NCI-H128 (cell line): ENCODE results near the gene EME2.
"Not testable (repeated sequence)": the region's sequence is repeated elsewhere in the genome, so short reads cannot be mapped to it uniquely, and the experiment has no call there.

Source experiments
- DNase-seq: peaks from one replicate; lab custom pipeline; 2025; ENCODE audit not compliant: unreplicated experiment; lab: John Stamatoyannopoulos, UW

The EME2 gene

GRCh38 chr16:1790611-1791255 is 18.1 kb downstream of the EME2 start:
- no peak for DNase-seq

GRCh38 chr16:1791256-1791942 is 18.8 kb downstream of the EME2 start:
- DNase-seq: no peak

- no peak for DNase-seq
These were observed 19.6 kb downstream of the EME2 start for GRCh38 chr16:1791943-1792812.

GRCh38 chr16:1792836-1793577 is 20.4 kb downstream of the EME2 start:
- DNase-seq: no peak

GRCh38 chr16:1793578-1794220 is 21.1 kb downstream of the EME2 start, which contains the start of gene IGFALS:
IGFALS (minus strand) TSS chr16:1793705; CDS start chr16:1793652, 53 bp downstream.
- DNase-seq: no peak

GRCh38 chr16:1794221-1794871 is 21.7 kb downstream of the EME2 start:
- no peak for DNase-seq

- DNase-seq: no peak
These were observed 22.5 kb downstream of the EME2 start for GRCh38 chr16:1794908-1795666.

GRCh38 chr16:1799263-1799662 is 26.7 kb downstream of the EME2 start:
- not testable (repeated sequence) for DNase-seq

- DNase-seq: no peak
These were observed 28.1 kb downstream of the EME2 start for GRCh38 chr16:1800701-1801100.

- no peak for DNase-seq
These were observed 35.0 kb downstream of the EME2 start for GRCh38 chr16:1807626-1808025.

- no peak for DNase-seq
These were observed 36.1 kb downstream of the EME2 start for GRCh38 chr16:1808691-1809090.

- DNase-seq: no peak
These were observed 36.7 kb downstream of the EME2 start for GRCh38 chr16:1809281-1809801.

- no peak for DNase-seq
These were observed 37.5 kb downstream of the EME2 start for GRCh38 chr16:1810106-1810505.

GRCh38 chr16:1810536-1810935 is 37.9 kb downstream of the EME2 start:
- no peak for DNase-seq

- peak; percentile 19 for DNase-seq
These were observed 40.1 kb downstream of the EME2 start for GRCh38 chr16:1812732-1813163.

GRCh38 chr16:1815461-1815860 is 42.9 kb downstream of the EME2 start:
- DNase-seq: no peak

GRCh38 chr16:1816396-1817275 is 44.0 kb downstream of the EME2 start:
- DNase-seq: no peak

GRCh38 chr16:1817276-1817589 is 44.6 kb downstream of the EME2 start:
- DNase-seq: no peak
